NOMO-1 treated with DMSO at 0.1 percent for 48 hours (cell line): ENCODE data around the gene NDUFAF3.

ENCODE experiments used
- DNase-seq: peaks from one replicate; lab custom pipeline; 2025; ENCODE audit not compliant: unreplicated experiment; lab: John Stamatoyannopoulos, UW

NDUFAF3 gene, protein sequence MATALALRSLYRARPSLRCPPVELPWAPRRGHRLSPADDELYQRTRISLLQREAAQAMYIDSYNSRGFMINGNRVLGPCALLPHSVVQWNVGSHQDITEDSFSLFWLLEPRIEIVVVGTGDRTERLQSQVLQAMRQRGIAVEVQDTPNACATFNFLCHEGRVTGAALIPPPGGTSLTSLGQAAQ

DNA sequence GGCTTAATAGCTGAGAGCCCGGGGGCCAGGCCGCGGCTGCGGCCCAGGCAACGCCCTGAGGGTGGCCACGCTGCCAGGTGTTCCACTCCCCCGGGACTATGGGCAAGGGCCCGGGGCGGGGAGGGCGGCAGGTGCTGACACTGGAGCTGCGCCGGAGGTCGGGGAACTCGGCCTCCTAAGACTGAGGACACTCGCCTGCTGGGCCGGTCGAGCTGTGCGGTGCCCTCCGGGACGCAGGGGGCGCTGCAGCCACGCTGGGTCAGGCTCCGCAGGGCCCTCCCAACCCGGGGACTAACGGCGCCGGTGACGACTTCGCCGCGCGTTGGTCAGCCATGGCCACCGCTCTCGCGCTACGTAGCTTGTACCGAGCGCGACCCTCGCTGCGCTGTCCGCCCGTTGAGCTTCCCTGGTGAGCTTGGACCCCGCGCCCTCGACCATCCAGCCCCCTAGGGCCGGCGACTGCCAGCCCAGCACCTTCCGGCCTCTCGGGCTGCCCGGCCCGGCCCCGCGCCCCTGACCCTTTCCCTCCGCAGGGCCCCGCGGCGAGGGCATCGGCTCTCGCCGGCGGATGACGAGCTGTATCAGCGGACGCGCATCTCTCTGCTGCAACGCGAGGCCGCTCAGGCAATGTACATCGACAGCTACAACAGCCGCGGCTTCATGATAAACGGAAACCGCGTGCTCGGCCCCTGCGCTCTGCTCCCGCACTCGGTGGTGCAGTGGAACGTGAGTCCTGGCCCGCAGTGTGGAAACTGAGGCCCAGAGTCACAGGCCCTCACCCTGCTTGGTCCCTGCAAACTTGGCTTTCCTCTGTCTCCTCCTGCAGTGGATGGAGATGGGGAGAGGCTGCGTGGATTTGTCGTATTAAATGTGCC, at the start of gene NDUFAF3:
TSS of gene NDUFAF3 (plus strand) at position 309 of the 875 bp plus-strand sequence. CDS start at position 333, 24 bp downstream.
- DNase-seq, result peak; percentile 79

DNA sequence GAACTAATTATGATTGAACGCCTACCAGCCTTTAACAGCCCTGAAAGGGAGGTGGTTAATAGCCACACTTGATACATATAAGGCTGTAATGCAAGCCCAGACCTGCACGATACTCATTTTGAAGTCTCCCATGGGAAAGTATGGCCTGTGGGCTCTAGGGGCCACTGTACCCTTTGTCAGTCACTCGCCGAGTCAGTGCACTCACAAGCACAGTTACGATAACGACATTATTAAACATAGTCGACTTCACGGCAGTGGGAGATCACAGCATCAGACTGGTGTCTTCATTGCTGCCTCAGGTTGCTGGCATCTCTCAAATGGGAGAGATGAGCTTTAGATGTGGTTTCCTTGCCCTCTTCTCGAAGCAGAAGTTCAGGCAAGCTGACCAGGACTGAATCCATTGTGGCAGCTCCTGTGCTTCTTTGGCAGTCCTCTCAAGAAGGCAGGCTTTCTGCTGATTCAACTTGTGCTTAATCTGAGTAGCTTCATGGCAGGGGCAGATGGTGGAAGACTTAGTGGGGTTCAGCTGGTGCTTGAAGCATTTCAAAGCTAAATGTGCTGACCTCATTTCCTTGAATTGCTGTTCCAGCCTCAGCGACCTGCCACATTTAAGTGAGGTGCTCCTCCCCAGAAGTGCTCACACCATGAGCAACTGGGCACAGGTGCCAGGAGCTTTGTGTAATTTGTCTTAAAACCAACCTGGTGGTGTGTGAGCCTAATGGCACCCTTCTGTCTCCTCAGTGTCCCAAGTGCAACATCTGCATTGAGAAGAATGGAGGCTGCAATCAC, 47.7 kb upstream of the NDUFAF3 start:
- no peak for DNase-seq

DNA sequence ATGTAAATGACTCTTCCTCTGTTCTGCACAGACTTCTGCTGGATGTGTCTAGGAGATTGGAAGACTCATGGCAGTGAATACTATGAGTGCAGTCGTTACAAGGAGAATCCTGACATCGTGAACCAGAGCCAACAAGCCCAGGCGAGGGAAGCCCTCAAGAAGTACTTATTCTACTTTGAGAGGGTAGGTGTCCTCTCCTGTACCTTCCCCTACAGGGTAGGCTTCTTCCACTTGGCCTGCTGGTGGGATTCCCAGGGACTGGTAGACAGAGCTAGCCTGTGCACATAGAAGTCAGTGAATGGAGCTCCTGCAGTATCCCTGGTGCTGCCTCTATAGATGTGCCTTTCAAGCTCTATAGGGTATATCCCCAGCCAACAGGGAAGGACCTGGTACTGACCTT, 42.5 kb upstream of the NDUFAF3 start:
- no peak for DNase-seq

DNA sequence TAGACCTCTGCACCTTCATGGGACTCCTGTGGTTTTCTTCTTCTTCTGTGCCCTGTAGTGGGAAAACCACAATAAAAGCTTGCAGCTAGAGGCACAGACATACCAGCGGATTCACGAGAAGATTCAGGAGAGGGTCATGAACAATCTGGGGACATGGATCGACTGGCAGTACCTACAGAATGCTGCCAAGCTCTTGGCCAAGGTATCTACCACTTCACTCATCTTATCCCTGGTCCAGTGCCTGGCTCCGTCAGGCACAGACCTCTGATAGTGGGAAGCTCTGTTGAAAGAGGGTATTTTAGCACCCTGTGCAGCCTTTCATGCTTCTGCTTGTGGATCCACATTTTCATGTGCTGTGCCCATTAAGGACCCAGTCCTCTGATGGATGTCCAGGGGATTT, 41.6 kb upstream of the NDUFAF3 start:
- no peak for DNase-seq

DNA sequence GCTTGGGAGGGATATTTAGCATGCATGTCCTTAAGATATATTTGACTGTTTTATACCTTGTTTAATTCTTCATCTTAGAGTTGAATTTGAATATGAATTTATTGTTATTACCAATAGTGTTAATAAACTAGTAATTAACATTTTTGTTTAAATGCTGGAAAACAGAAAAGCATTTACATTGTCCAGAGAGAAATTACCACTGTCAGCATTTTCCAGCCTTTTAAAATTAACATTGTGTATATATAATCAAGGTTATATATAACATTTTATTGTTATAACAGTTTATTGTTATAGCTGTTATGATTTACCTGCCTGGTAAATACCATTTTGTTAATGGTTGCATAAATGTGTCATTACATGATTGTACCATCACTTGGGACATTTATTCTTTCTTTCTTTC, 39.9 kb upstream of the NDUFAF3 start:
- no peak for DNase-seq

DNA sequence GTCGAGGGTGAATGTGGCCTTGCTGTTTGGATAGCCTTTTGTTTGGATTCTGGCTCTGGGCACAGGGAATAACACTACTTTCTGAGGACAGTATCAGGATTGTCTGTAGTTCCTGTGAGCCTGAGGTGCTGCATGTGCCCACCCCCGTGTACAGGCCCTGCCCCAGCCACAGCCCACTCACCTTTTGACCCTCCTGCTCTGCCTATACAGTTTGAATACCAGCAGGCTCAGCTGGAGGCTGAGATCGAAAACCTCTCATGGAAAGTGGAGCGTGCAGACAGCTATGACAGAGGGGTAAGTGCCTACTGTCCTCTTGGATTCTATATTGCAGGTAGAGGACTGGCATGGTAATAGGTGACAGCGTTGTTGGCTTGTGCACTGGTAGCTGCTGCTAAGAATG, 39.2 kb upstream of the NDUFAF3 start:
- DNase-seq, result no peak

DNA sequence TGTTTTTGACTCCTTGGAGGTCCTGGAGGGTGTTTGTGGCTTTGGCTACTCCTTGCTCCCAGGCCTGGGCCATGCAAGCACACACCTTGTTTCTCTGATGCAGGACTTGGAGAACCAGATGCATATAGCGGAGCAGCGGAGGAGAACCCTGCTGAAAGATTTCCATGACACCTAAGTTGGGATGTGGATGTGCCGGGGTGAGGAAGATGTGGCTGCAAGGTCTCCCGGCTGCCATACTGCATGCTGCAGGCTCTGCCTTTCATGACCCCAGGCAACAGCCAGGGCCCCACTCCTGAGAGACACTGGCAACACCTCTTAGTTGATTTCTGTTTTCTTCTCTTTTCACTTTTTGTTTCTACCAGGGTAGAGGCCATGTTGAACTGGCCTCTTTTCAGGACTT, 38.8 kb upstream of the NDUFAF3 start:
- no peak for DNase-seq

DNA sequence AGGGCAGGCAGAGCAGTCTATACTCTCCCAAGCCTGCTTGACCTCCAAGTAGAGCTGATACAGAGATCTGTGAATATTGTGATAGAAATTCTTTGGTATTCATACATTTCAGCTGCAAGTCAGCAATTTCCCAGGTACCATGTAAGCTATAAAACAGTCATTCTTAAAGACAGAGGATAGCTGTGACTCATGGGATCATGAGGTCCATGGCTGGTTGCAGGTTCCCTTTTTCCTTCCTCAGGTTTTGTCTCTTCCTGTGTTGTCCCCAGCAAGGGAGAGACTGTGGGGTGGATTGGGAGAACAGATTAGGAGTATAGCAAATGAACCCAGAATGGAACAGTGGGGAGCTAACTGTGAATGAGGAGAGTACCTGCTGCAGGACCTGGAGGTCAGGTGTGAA, 37.3 kb upstream of the NDUFAF3 start:
- DNase-seq, result no peak

DNA sequence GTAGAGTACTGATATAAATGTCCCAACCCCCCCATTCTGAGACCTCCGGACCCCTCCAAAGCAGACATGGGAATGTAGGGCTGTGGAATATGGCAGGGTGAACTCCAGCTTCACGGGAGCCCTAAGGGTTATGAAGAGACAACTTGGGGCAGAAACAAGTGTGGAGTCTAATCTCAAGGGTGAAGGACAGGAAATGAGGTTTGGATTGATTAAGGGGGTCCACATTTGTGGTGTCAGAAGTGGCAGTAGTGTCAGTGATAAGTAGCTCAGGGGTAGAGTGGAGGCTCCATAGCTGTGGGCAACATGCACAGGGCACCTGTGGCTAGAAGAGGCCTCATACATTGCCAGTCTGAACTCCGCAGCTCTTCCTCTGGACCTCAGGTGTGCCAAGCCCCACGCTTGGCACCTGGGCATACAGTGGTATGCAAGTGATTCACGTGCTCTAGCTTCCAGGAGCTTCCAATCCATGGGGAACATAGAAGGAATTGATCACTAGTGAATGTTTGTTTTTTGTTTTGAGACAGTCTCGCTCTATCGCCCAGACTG, 36.0 kb upstream of the NDUFAF3 start:
- DNase-seq, result no peak

DNA sequence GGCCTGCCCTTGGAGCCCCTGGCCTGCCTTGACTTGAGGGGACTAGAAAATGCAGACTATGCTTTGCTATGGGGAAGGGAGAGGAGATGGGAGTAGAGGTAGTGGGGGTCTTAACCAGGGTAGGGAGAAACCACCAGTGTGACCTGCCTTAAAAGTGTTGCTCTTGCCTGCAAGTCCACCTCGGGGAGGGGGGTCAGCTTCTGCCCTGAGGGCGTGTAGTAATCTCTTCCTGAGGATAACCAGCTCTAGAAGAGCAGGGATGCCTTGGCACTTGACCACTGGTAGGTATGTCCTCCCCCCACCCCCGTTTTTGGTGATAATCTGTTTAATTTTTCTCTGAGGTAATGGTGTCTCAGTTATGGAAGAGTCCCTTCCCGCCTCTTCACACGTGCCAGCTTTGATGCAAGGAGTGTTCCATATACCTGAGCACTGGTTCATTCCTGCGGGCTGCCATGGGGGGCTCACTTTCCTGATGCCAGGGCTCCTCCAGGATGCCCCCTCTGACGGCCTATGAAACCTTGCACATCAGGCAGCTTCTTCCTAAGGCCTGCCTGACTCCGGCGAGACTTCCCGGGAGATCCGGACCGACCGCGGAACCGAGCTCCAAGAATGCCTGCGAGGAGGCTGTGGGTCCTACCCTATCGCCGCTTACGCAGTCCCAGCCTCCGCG, 32.7 kb upstream of the NDUFAF3 start:
- no peak for DNase-seq

DNA sequence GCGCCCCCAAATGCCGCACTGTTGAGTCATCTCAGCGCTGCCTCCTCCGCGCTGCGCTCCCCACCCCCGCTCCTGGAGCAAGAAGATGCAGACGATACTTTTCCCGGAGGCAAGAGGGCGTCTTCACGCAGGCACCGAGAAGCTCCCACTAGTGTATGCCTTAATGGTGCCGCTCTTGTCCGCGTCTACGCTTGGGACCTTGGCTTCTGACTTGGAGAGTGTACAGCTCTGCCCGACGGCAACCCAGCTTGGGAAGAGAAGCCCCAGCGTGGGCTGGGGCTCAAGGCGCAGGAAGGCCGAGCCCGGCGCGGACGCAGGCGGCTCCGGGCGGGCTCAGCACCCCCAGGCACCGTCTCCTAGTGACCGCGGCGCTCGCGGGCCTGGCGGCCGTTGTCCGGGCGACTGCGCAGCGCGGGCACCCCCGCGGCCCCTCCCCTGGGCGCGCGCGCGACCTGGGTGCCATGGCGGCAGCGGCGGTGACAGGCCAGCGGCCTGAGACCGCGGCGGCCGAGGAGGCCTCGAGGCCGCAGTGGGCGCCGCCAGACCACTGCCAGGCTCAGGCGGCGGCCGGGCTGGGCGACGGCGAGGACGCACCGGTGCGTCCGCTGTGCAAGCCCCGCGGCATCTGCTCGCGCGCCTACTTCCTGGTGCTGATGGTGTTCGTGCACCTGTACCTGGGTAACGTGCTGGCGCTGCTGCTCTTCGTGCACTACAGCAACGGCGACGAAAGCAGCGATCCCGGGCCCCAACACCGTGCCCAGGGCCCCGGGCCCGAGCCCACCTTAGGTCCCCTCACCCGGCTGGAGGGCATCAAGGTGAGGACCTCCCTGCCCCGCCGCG, 31.9 kb upstream of the NDUFAF3 start, which contains the start of gene P4HTM:
TSS of gene P4HTM (plus strand) at position 446 of the 840 bp plus-strand sequence. CDS start at position 462, 16 bp downstream.
- peak; percentile 64 for DNase-seq

DNA sequence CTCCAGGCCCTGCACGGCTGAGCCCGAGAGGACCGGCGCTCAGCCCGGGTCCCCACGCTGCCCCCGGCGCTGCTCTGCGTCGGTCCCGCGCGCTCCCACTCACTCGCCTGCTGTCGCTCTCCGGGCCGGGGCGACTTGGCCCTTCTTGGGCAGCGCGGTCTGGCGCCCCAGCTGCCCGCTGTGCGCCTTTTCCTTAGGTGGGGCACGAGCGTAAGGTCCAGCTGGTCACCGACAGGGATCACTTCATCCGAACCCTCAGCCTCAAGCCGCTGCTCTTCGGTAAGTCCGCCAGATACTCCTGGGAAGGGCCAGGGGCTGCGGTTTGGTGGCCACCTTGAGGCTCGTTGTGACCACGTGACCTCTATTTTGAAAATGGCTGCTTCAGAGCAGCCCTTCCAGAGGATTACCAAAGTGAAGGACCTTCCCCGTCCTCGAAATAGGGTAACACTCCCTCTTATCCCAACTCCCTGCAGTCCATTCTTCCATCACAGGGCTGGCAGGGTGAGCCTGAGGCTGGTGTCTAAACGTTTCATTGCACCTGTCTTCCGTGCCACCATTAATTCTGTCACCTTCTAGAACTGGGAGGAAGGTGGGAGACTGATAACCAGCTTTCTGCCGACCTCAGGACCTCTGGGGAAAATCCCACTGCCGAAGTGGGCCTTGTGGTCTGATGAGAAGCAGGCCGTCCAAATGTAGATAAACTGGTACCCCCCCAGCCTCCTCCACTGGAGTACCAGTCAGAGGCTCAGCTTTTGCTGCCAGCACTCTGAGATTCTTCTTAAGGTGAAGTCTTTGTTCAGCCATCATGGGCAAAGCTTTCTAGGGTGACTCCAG, 31.1 kb upstream of the NDUFAF3 start:
- DNase-seq, result peak; percentile 10

DNA sequence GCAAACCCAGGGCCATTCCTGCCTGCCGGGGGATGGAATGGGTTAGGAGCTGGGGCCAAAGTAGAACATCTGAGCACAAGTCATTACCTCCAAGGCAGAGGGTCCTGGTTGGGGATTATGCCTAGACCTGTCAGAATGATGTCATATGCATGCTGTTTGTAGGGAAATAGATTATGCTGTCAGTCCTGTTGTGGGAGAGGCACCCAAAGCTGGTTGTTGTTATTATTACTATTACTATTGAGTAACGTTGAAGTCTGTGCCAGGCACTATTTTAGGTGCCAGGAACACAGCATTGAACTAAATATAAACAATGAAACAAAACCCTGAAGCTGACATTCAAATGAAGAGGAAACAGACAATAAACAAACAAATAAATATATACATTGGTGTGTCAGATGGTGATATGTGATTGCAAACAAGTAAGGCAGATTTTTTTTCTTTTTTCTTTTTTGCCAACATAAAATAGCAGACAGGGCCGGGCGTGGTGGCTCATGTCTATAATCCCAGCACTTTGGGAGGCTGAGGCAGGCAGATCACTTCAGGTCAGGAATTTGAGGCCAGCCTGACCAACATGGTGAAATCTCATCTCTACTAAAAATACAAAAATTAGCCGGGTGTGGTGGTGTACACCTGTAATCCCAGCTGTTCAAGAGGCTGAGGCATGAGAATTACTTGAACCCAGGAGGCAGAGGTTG, 29.9 kb upstream of the NDUFAF3 start:
- DNase-seq, result no peak

DNA sequence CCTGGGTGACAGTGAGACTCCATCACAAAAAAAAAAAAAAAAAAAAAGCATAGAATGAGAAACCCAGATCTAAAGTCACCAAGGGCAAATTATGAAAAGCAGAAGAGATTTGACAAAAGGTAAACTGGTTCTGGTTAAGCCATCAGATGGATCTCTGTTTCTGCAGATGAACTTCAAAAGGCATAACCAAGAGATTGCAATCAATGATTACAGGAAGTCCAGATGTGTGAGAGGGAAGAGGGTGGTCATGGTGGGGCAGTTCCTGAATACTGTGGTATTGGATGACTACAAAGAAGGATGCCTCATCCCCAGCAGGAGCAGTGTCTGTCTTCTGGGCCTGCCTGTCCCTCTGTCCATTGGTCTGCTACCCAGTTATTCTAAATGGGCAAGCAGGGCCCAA, 28.1 kb upstream of the NDUFAF3 start:
- peak; percentile 3 for DNase-seq

DNA sequence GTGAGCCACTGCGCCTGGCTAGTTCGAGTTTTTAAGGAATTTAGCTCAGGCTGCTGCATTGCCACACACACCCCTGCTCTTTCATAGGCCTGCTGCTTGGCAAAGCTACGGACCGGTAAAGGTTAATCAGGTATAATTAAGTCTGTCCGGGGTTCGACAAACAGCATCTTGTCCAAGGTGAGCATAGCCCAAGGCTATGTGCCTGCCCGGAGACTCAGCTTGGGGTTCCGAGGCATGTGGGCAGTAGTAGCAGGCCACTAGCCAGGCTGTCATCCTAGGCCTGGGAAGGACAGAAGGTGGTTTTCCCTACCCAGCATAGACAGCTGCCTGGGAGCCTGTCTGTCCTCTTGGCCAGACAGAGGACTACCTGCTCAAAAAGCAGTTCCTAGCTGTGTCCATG, 25.3 kb upstream of the NDUFAF3 start:
- no peak for DNase-seq

DNA sequence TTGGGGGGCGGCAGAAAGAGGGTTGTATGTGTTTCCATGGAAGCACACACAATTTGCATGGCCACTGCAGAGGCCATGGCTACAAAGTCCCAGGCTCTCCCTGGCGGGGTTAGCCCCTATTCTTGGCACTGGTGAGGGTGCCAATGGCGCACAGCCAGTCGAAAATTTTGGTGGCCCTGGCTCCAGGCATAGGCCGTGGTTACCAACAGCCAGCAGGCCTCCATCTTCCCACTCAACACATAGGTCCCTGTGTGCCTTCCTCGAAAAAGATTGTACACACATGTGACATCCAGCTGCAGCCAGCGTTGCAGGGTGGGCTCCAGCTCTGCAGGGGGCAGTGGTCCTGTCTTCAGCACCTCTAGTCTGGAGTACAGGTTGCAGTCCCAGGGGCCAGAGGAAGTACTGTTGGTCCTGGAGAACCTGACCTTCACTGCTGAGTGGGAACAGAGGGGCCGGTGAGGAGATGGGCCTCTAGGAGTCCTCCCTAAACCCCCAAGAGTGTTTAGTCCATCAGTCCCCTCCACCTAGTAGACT, 24.8 kb upstream of the NDUFAF3 start:
- no peak for DNase-seq

DNA sequence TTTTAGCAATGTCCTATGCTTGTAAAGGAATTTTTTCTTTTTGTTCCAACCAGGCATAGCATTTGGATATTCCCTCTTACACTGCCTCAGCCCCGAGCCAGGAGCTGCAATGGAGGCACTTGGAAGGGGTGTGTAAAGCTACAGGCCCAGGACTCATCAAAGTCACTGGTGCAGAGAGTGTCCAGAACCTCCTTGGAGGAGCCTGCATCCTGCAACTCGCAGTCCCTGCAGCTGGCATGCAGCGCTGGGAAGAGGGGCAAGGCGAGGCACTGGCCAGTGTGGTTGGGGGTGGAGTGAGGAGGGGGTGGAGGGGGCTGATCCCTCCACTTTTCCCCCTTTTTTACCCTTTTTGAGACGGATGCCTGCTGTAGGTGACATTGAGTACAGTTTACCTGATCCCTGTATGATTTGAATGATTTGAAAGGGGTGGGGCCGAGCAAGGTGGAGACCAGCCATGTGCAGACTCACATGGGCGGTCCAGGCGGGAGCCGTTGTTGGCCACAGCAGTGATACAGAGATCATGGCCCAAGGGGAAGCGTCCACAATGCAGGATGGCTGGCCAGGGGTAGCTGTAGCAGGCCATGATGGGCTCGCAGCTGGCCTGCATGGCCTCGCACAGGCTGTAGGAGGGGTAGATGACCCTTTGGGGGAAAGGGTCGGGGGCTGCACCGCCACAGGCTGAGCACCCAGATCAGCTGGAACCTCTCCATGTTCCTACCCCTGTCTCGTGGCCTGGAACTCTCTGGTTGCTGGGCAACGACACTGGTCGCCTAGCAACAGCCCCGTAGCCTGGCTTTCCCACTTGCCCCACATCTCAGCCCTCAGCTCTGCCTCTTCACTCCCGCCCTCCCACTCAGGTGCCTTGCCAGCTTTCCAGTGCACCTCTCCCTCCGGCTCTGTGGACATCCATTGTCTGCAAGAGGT, 23.9 kb upstream of the NDUFAF3 start:
- no peak for DNase-seq
